Activated CD8-positive, alpha-beta memory T cell treated with anti-CD3 and anti-CD28 coated beads, Interleukin-2, amount 50 U/mL, for 24 hours (primary cell): ENCODE data around the gene VDR.

Source experiments
- DNase-seq: peaks from one replicate; pipeline ENCODE4 v3.0.0-alpha.2; 2020; ENCODE audit errors: extremely low read depth

The VDR gene

DNA sequence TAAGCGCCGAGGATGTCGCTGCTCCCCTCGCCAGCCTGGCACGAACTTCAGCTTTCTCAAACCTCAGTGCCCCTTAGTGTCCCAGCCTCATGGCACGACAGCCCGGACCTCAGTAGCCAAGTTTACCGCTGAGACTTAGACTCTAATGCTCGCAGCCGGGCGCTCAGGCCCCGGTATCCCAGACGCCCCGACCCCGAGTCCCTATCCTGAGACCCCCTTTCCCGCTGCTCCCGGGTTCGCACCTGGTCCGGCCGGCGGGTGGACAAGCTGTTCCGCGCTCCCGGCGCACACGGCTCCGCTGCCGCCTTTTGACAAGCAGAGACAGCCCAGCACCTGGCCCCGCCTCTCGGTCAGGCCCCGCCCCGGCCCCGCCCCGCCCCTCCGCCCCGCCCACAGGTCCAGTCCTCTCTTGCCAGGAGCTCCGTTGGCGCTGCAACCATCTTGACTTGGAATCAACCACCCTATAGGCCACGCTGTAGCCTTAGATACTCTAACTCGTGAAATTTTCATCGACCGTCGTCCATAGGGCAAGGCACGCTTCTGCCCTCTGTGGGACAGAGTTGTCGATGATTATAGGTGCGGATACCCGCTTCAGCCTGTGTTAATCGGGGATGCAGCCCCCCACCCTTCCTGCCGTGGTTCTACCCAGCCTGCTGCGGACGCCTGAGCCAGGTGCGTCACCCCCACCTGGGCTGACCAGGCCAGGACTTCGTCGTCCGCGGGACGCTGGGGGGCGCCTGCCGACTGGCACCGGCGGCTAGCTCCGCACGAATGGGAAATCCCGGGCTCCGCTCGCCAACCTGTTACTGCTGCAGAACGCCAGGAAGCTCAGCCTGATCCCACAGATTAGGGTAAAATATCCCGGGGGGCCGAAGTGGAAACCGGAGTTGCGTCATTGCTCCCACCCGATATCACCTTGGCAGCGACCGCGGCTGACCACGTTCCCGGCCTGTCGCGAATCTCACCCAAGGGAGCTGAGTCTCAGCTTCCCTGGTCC lies at the start of gene VDR:
VDR (minus strand) TSS at position 282 of the 997 bp plus-strand sequence. CDS start 25,881 bp downstream, outside the sequence.
- DNase-seq, result peak; percentile 13

DNA sequence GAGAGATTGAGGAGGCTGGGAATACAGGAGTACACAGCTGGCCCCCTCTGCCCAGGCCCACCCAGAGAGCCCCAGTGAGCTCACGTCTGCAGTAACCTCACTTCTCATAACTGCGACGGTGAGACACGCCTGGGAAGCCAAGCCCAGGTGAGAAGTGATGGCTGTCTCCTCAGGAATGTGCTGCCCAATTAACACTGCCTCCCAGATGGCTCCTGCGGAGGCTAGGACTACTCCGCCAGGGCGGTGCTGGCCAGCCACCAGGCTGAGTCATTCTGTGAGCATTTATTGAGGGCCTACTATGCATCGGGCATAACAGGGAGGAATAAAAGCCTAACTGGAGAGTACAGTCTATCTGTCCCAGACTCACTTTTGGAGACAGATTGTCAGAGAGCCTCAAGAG lies 49.3 kb upstream of the VDR start:
- no peak for DNase-seq

- DNase-seq, result no peak
These were observed 46.2 kb upstream of the VDR start for GRCh38 chr12:47950856-47951468.

DNA sequence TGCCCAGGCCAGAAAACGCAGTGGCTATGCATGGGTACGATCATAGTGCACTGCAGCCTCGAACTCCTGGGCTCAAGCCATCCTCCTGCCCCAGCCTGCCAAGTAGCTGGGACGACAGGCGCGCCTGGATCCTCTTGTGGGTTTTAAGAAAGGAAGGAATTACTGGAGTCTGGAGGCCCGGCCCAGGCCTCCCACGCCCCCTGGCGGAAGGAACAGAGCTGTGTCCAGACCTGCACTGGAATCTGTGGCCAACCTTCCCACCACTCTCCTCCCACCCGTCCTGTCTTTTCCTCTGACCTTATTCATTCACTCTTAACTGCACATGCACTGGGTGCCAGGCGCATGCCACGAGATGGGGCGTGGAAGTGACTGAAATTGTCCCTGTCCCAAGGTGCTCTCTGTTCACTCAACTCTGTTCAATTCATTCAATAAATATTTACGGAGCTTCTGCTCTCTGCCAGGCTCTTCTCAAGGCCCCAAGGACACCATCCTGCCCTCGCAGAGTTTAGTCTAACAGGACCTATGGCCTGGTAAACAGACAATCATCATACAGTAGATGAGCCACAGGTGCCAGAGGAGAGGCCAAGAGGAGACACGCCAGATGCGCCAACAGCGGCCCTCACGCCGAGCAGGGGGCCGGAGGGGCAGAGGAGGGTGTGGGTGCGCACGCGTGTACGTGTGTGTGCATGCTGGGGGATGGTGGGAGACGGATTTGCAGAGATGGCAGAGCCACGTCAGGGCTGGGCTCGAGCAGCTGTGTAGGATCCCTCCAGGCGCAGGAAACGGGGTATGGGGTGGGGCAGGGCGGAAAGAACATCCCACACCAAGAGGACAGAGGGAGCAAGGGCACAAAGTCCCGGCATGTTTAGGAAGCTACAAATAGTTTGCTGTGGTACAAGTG lies 44.9 kb upstream of the VDR start:
- no peak for DNase-seq

DNA sequence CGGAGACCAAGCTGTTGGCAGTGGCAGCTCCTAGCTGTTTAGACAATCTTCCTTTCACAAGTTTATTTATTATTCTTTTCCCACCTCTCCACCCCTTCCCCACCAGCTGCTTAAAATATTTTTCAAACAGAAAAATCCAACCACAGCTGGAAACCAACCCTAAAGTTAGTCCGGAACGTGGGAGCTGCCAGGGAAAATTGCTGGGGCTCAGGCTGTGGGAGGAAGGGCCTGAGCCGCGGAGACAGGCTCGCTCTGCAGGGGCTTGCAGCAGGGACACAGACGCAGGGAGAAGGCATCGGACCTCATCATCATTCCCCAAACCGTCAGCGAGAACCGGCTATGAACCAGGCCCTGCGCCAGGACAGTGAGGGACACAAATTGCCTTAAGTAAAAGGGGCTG lies 42.5 kb upstream of the VDR start:
- no peak for DNase-seq

DNA sequence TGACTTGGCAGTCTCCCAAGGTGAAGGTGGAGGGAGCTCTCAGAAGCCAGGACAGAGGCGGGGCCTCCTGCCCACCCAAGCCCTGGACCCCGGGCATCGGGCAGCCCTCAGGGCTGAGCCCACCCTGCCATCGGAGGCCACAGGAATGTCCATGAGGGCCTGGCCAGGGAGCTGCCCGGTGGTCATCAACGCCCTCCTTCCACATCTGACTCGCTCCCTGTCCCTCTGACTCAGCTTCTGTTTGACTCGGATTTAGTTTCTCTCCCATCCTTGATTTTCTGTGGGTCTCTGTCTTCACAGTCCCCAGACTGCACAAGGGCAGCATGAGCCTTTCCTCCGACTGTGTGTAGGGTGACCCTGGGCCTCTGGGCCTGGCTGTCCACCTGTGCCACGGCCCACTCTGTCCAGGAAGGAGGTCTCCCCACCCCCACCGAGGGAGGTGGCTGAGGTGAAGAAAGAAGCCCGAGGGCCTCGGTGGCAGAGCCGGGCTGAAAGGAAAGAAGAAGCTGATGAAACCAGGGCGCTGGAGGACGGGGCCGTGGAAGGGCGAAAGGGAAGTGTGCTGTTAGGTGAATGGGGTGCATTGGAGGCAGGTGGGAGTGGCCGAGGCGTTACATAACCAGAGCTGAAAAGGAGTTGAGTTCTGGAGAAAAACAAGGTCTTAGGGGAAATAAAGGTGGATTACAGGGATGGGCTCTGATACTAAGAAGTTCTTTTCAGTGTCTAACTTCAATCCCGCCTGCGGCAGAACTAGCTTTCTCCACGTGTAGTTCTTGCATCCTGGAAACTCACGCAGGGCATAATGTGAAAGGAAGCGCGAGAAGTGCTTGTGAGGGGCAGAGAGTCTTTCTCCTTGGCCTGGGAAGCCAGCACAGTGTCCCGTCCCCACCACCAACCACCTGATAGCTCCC lies 41.9 kb upstream of the VDR start:
- DNase-seq, result no peak

DNA sequence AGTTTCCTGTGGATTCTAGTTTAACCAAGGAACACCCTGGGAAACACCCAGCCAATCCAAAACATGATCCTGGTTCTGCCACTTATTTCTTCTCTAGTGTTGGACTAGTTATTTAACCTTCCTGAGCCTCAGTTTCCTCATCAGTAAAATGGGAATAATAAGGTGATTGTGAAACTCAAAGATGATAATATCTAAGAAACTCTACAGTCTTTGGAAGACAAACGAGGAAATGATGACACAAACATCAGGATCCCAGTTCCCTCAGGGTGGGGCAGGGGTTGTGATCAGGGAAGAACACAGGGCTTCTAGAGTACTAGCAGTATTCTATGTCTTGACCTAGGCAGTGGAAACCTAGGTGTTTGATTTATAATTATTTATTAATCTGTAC lies 40.5 kb upstream of the VDR start:
- no peak for DNase-seq

GRCh38 chr12:47944685-47945340 lies 40.0 kb upstream of the VDR start:
- DNase-seq, result no peak

DNA sequence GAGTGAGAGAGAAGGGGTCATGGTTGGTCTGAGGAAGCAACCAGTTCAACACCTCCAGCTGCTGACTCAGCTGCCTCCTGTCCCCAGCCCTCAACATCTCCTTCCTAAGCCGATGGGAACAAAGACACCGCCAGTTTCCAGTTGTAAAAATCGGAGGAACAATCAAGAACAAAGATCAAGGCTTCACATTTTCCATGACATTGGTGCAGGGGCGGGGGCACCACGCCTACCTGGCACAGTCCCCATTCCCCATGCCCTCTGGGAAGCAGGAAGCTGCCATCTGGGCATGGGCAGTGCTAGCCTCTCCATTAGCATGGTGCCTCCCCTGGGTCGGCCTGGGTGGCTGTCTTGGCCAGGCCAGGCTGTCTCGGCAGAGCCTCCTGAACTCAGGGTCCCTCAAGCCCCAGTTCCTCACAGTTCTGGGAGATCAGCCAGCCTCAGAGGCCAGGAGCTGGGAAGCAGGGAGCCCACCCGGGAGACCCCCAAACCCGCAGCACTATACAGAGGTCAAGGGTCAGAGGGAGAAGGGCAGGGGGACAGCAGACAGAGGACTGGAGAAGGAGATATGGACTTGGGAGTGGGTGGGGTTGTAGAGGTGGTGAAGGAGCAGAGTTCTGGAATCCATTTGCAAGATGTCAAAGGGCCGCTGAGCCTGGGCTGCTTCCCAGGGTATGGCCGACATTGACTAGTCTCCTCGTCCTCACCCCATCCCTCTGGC lies 39.0 kb upstream of the VDR start:
- no peak for DNase-seq

DNA sequence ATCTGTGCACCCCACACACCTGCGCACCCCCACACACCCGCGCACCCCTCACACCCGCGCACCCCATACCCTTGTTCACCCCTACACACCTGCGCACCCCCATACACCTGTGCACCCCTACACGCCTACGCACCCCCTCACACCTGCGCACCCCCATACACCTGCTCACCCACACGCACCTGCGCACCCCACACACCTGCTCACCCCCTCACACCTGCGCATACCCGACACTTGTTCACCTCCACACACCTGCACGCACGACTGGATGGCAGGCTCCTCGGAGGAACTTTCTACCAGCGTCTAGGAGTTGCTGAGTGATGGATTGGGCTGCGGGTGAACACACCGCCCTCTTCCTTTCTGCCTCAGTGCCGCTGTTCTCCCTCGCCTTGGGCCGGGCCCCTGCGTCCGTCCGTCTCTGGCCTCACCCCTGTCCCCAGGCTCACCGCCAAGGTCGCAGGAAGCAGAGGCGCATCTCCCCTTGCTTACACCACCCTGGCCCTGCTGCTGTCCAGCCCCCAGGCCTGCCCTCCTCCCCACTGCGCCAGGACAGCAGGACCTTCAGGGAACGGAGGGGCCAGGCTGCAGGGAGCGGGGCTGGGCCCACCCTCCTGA lies 37.9 kb upstream of the VDR start:
- no peak for DNase-seq

- DNase-seq, result no peak
These were observed 37.2 kb upstream of the VDR start for GRCh38 chr12:47941871-47942613.

GRCh38 chr12:47941475-47941780 lies 36.6 kb upstream of the VDR start:
- DNase-seq, result no peak

DNA sequence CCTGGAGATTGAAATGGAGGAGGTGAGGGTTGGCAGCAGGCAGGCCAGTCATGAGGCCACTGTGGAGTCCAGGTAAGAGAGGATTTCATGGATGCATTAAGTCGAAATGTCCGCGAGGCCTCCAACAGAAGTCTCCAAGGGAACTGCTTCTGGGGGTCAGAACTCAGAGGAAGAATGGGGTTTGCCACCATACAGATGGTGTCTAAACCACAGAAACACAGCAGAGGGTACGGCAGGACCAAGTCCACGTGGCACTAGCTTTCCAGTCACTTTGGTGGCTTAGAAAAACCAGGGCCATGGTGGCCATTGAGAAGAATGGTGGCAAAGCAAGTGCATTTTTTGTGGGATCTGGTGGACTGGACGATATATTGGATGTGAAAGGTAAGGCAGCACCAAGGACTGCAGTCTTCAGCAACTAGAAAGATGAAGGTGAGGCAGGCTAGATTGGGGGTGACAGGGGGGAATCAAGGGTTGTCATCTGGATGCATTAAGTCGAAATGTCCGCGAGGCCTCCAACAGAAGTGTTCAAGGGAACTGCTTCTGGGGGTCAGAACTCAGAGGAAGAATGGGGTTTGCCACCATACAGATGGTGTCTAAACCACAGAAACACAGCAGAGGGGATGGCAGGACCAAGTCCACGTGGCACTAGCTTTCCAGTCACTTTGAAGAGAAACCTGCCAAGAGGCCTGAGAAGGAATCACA lies 36.1 kb upstream of the VDR start:
- DNase-seq, result no peak

DNA sequence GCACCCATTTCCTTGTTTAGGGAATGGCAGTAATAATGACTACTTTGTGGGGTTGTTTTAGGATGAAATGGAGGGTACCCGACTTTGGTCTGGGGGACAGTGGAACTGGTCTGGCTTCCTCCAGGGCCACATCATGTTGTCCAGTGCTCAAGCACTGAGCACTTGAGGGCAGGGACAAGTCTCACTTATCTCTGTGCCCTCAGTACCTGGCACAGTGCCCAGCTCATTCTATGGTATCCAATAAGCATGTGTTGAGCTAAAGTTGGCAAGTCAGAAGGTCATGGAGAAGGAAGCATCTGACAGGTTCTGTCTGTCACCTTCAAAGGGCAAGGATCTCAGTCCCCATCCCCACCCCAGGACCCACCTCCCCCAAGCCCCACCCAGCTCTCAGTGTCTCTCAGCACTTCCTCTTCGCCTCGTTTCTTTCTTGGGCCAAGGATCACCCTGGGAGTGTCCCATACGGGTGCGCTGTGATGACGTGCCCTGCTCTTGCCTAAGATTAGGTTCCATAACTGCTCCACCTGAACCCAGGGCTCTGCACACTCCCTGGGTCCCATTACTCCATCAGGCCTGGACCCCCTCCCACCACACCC lies 34.3 kb upstream of the VDR start:
- DNase-seq, result no peak

DNA sequence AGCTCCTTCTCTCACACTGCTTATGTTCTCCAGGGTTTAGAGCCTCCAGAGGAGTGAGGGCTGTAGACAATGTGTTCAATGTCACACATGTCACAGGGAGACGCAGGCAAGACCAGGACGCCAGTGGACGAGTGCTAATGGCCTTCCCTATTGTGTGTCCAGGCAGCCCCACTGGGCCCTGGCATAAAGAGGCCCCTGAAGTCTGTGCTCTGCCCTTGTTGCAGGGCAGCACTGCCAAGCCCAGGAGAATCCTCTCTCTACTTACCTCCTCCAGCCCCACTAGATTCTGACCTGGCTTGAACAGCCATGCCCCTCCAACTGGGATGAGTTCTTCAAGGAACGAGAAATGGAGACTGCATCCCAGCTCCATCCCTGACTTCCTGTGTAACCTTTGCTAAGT lies 33.8 kb upstream of the VDR start:
- DNase-seq, result no peak

- no peak for DNase-seq
These were observed 33.3 kb upstream of the VDR start for GRCh38 chr12:47938093-47938492.

- DNase-seq, result no peak
These were observed 30.4 kb upstream of the VDR start for GRCh38 chr12:47935184-47935583.

DNA sequence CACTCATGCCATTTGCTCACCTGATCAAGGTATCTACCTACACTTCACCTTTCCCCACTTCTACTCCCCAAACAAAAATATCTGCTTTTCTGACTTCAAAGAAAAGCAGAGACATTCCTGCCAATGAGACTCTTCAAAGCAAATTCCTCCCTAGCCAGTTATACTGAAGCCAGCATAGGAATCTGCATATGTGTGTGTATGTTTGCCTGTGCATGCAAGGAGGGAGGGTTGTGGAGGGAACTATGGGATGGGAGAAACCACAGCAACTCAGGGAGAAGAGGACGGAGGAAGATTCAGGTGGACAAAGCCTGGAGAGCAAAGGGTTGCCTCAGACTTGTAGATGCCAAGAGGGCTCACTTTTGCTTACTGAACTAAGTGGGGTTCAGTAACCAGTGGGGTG lies 26.4 kb upstream of the VDR start:
- no peak for DNase-seq
